ENCODE results near the gene FAM184B. TPM values are rescaled to one million over a fixed set of nuclear protein-coding genes. Genes with fewer than 3 reads are reported as not detected.

Gene FAM184B
- total and polyA plus RNA-seq, 4 donors = 2.3 to 12.3 (median 9.3) TPM

- H3K36me3 ChIP-seq (ENCODE audit: control insufficient read depth, insufficient read depth, low read length) = no peaks in the 10 kb centered on the region
- H3K4me3 ChIP-seq (ENCODE audit: low read depth, low read length) = no peak overlapping the region
- H3K9me3 ChIP-seq (ENCODE audit: control insufficient read depth, insufficient read depth, low read length) = no peaks in the 10 kb centered on the region
- no peak for DNase-seq (ENCODE audit: low read depth in 4 of 6, low spot score in 6 of 6)
- 95% methylated on average over 2 of the region's 2 CpGs for WGBS (ENCODE audit: insufficient coverage)
- H3K27me3 ChIP-seq (ENCODE audit: control insufficient read depth, insufficient read depth, low read length) = no peaks in the 10 kb centered on the region
- H3K27ac ChIP-seq (ENCODE audit: low read depth, low read length) = no peak overlapping the region
- H3K4me1 ChIP-seq (ENCODE audit: control insufficient read depth, insufficient read depth, low read length) = peaks cover 7% of the 10 kb centered on the region
Observed at GRCh38 chr4:17726911-17727310, 54.5 kb downstream of the FAM184B start.

- no peak overlapping the region for H3K4me3 ChIP-seq (ENCODE audit: low read depth, low read length)
- WGBS (ENCODE audit: insufficient coverage) = 86% methylated on average over 6 of the region's 7 CpGs
- peak in 1 of 6 donors; percentile 24 for DNase-seq (ENCODE audit: low read depth in 4 of 6, low spot score in 6 of 6)
- no peaks in the 10 kb centered on the region for H3K9me3 ChIP-seq (ENCODE audit: control insufficient read depth, insufficient read depth, low read length)
- no peaks in the 10 kb centered on the region for H3K36me3 ChIP-seq (ENCODE audit: control insufficient read depth, insufficient read depth, low read length)
- no peaks in the 10 kb centered on the region for H3K27me3 ChIP-seq (ENCODE audit: control insufficient read depth, insufficient read depth, low read length)
- H3K4me1 ChIP-seq (ENCODE audit: control insufficient read depth, insufficient read depth, low read length) = peaks cover 13% of the 10 kb centered on the region
- H3K27ac ChIP-seq (ENCODE audit: low read depth, low read length) = no peak overlapping the region
Observed at GRCh38 chr4:17723648-17724047, 57.8 kb downstream of the FAM184B start.

- DNase-seq (ENCODE audit: low read depth in 4 of 6, low spot score in 6 of 6) = peak in 4 of 6 donors; percentile 48 to 96 (median 75)
- Histone ChIP-seq H3K4me1 (ENCODE audit: control insufficient read depth, insufficient read depth, low read length) (peaks cover 13% of the 10 kb centered on the region), H3K27ac (ENCODE audit: low read depth, low read length) (no peak overlapping the region), H3K27me3 (ENCODE audit: control insufficient read depth, insufficient read depth, low read length) (no peaks in the 10 kb centered on the region), H3K4me3 (ENCODE audit: low read depth, low read length) (no peak overlapping the region), H3K9me3 (ENCODE audit: control insufficient read depth, insufficient read depth, low read length) (no peaks in the 10 kb centered on the region), H3K36me3 (ENCODE audit: control insufficient read depth, insufficient read depth, low read length) (no peaks in the 10 kb centered on the region)
- 38% methylated on average over 1 of the region's 3 CpGs for WGBS (ENCODE audit: insufficient coverage)
Observed at GRCh38 chr4:17722356-17722700, 59.1 kb downstream of the FAM184B start.

- 80% methylated on average over 14 of the region's 16 CpGs for WGBS (ENCODE audit: insufficient coverage)
- Histone ChIP-seq H3K4me3 (ENCODE audit: low read depth, low read length) (no peak overlapping the region), H3K27ac (ENCODE audit: low read depth, low read length) (no peak overlapping the region), H3K9me3 (ENCODE audit: control insufficient read depth, insufficient read depth, low read length) (no peaks in the 10 kb centered on the region), H3K27me3 (ENCODE audit: control insufficient read depth, insufficient read depth, low read length) (no peaks in the 10 kb centered on the region), H3K4me1 (ENCODE audit: control insufficient read depth, insufficient read depth, low read length) (peaks cover 13% of the 10 kb centered on the region), H3K36me3 (ENCODE audit: control insufficient read depth, insufficient read depth, low read length) (no peaks in the 10 kb centered on the region)
- peak in 2 of 6 donors; percentile 43 to 51 for DNase-seq (ENCODE audit: low read depth in 4 of 6, low spot score in 6 of 6)
Observed at GRCh38 chr4:17721496-17722355, 59.7 kb downstream of the FAM184B start.

- 83% methylated on average over 1 of the region's 5 CpGs for WGBS (ENCODE audit: insufficient coverage)
- peaks cover 13% of the 10 kb centered on the region for H3K4me1 ChIP-seq (ENCODE audit: control insufficient read depth, insufficient read depth, low read length)
Observed at GRCh38 chr4:17719106-17719505, 62.3 kb downstream of the FAM184B start.

GRCh38 chr4:17718471-17718870 lies 63.0 kb downstream of the FAM184B start:
- WGBS (ENCODE audit: insufficient coverage) = 22% methylated on average over 1 of the region's 3 CpGs
- Histone ChIP-seq H3K9me3 (ENCODE audit: control insufficient read depth, insufficient read depth, low read length) (no peaks in the 10 kb centered on the region), H3K27me3 (ENCODE audit: control insufficient read depth, insufficient read depth, low read length) (no peaks in the 10 kb centered on the region), H3K36me3 (ENCODE audit: control insufficient read depth, insufficient read depth, low read length) (no peaks in the 10 kb centered on the region), H3K4me1 (ENCODE audit: control insufficient read depth, insufficient read depth, low read length) (peaks cover 13% of the 10 kb centered on the region), H3K4me3 (ENCODE audit: low read depth, low read length) (no peak overlapping the region), H3K27ac (ENCODE audit: low read depth, low read length) (no peak overlapping the region)
- peak in 2 of 6 donors; percentile 41 to 73 for DNase-seq (ENCODE audit: low read depth in 4 of 6, low spot score in 6 of 6)

More at GRCh38 chr4:17719106-17719505, 62.3 kb downstream of the FAM184B start:
- no peaks in the 10 kb centered on the region for H3K27me3 ChIP-seq (ENCODE audit: control insufficient read depth, insufficient read depth, low read length)
- no peaks in the 10 kb centered on the region for H3K36me3 ChIP-seq (ENCODE audit: control insufficient read depth, insufficient read depth, low read length)
- no peak overlapping the region for H3K4me3 ChIP-seq (ENCODE audit: low read depth, low read length)
- no peaks in the 10 kb centered on the region for H3K9me3 ChIP-seq (ENCODE audit: control insufficient read depth, insufficient read depth, low read length)
- H3K27ac ChIP-seq (ENCODE audit: low read depth, low read length) = no peak overlapping the region
- DNase-seq (ENCODE audit: low read depth in 4 of 6, low spot score in 6 of 6) = no peak

- peak in 2 of 6 donors; percentile 61 to 81 for DNase-seq (ENCODE audit: low read depth in 4 of 6, low spot score in 6 of 6)
- Histone ChIP-seq H3K4me3 (ENCODE audit: low read depth, low read length) (no peak overlapping the region), H3K9me3 (ENCODE audit: control insufficient read depth, insufficient read depth, low read length) (no peaks in the 10 kb centered on the region), H3K27ac (ENCODE audit: low read depth, low read length) (no peak overlapping the region), H3K27me3 (ENCODE audit: control insufficient read depth, insufficient read depth, low read length) (no peaks in the 10 kb centered on the region), H3K4me1 (ENCODE audit: control insufficient read depth, insufficient read depth, low read length) (peaks cover 10% of the 10 kb centered on the region), H3K36me3 (ENCODE audit: control insufficient read depth, insufficient read depth, low read length) (no peaks in the 10 kb centered on the region)
- WGBS (ENCODE audit: insufficient coverage) = 52% methylated on average over 4 of the region's 5 CpGs
Observed at GRCh38 chr4:17717301-17717700, 64.1 kb downstream of the FAM184B start.

GRCh38 chr4:17715511-17715910 lies 65.9 kb downstream of the FAM184B start:
- Histone ChIP-seq H3K27ac (ENCODE audit: low read depth, low read length) (no peak overlapping the region), H3K9me3 (ENCODE audit: control insufficient read depth, insufficient read depth, low read length) (no peaks in the 10 kb centered on the region), H3K27me3 (ENCODE audit: control insufficient read depth, insufficient read depth, low read length) (no peaks in the 10 kb centered on the region), H3K4me3 (ENCODE audit: low read depth, low read length) (no peak overlapping the region), H3K36me3 (ENCODE audit: control insufficient read depth, insufficient read depth, low read length) (no peaks in the 10 kb centered on the region), H3K4me1 (ENCODE audit: control insufficient read depth, insufficient read depth, low read length) (no peaks in the 10 kb centered on the region)
- WGBS (ENCODE audit: insufficient coverage) = no CpG with 5 or more reads among the region's 2 CpGs
- DNase-seq (ENCODE audit: low read depth in 4 of 6, low spot score in 6 of 6) = peak in 1 of 6 donors; percentile 53

GRCh38 chr4:17713779-17714178 lies 67.6 kb downstream of the FAM184B start:
- no peak for DNase-seq (ENCODE audit: low read depth in 4 of 6, low spot score in 6 of 6)
- Histone ChIP-seq H3K4me3 (ENCODE audit: low read depth, low read length) (no peak overlapping the region), H3K27ac (ENCODE audit: low read depth, low read length) (no peak overlapping the region), H3K9me3 (ENCODE audit: control insufficient read depth, insufficient read depth, low read length) (no peaks in the 10 kb centered on the region), H3K4me1 (ENCODE audit: control insufficient read depth, insufficient read depth, low read length) (peaks cover 11% of the 10 kb centered on the region), H3K27me3 (ENCODE audit: control insufficient read depth, insufficient read depth, low read length) (no peaks in the 10 kb centered on the region), H3K36me3 (ENCODE audit: control insufficient read depth, insufficient read depth, low read length) (peaks cover 6% of the 10 kb centered on the region)
- WGBS (ENCODE audit: insufficient coverage) = 88% methylated on average over 4 of the region's 5 CpGs

GRCh38 chr4:17712166-17712565 lies 69.3 kb downstream of the FAM184B start:
- H3K9me3 ChIP-seq (ENCODE audit: control insufficient read depth, insufficient read depth, low read length) = no peaks in the 10 kb centered on the region
- H3K36me3 ChIP-seq (ENCODE audit: control insufficient read depth, insufficient read depth, low read length) = peaks cover 10% of the 10 kb centered on the region
- H3K4me1 ChIP-seq (ENCODE audit: control insufficient read depth, insufficient read depth, low read length) = peaks cover 11% of the 10 kb centered on the region
- H3K27me3 ChIP-seq (ENCODE audit: control insufficient read depth, insufficient read depth, low read length) = no peaks in the 10 kb centered on the region
- WGBS (ENCODE audit: insufficient coverage) = 90% methylated on average over 3 of the region's 5 CpGs
- H3K27ac ChIP-seq (ENCODE audit: low read depth, low read length) = no peak overlapping the region
- DNase-seq (ENCODE audit: low read depth in 4 of 6, low spot score in 6 of 6) = no peak
- H3K4me3 ChIP-seq (ENCODE audit: low read depth, low read length) = no peak overlapping the region
